Breast epithelium (tissue), 4 donors: Measurements from ENCODE around the gene ZIC5. TPM values are rescaled to one million over a fixed set of nuclear protein-coding genes. Genes with fewer than 3 reads are reported as not detected.

ENCODE experiments used
- DNase-seq, 2 donors: peaks; one replicate each; pipeline ENCODE4 v3.0.0-alpha.2; 2019; ENCODE audit warnings: low spot score in 2 of 2
- H3K27ac ChIP-seq, 2 donors: fragments of 200-600 bp; sonication (generic) in 1 of 2; one replicate each; pipeline ENCODE4 v1.5.1; 2016 to 2019; ENCODE audit warnings: mild to moderate bottlenecking in 1 of 2
- H3K27me3 ChIP-seq, 2 donors: fragments of 200-600 bp; sonication (generic) in 1 of 2; one replicate each; pipeline versions ENCODE4 v1.5.1 to v1.6.0; 2017 to 2019; ENCODE audit warnings: control low read depth in 1 of 2, mild to moderate bottlenecking in 1 of 2
- H3K36me3 ChIP-seq: fragments of 200-600 bp; one replicate; pipeline ENCODE4 v1.5.1; 2019
- H3K4me1 ChIP-seq, 2 donors: fragments of 200-600 bp; sonication (generic); one replicate each; pipeline ENCODE4 v1.5.1; 2016 to 2019; ENCODE audit warnings: control low read depth in 1 of 2
- H3K4me3 ChIP-seq, 3 donors: fragments of 200-600 bp; sonication (generic); 1 replicate in 2 of 3; 2 replicates in 1 of 3; pipeline ENCODE4 v1.5.1; 2016 to 2019; ENCODE audit warnings: mild to moderate bottlenecking in 3 of 3, moderate library complexity in 2 of 3
- H3K9me3 ChIP-seq, 2 donors: fragments of 200-600 bp; sonication (generic) in 1 of 2; one replicate each; pipeline ENCODE4 v1.5.1; 2016 to 2019; ENCODE audit warnings: control low read depth in 1 of 2
- POLR2A ChIP-seq: fragments of 450-650 bp; IDR thresholded peaks from one replicate; pipeline ENCODE4 v1.6.1; 2016; ENCODE audit warnings: antibody characterized with exemption, mild to moderate bottlenecking, moderate library complexity
- POLR2AphosphoS5 ChIP-seq, 3 donors: sonication (generic); formaldehyde crosslinking; IDR thresholded peaks; one replicate each; pipeline ENCODE4 v1.6.1; 2017; ENCODE audit warnings: antibody characterized with exemption in 3 of 3
- intact Hi-C: fragments of 100-400 bp; cut with DNase I; formaldehyde crosslinking; loops from one replicate; pipeline ENCODE4 v1.15.1; 2023; ENCODE audit warnings: low total_unique reads
- total RNA-seq, 3 donors: library from RNA; depleted of rRNA; stranded (reverse); fragments of >200 nt; gene quantifications; one replicate each; pipeline ENCODE4 v1.1.0, GENCODE V29; 2016
- TF ChIP-seq, protein P1 (sequence below), 3 donors: fragments of 450-650 bp; IDR thresholded peaks; one replicate each; pipeline ENCODE4 v1.5.1; 2016 to 2017; ENCODE audit warnings: antibody characterized with exemption in 3 of 3, mild to moderate bottlenecking in 3 of 3, moderate library complexity in 3 of 3

ZIC5 gene
- total RNA-seq, 3 donors from 2014 or later, result not detected

DNA sequence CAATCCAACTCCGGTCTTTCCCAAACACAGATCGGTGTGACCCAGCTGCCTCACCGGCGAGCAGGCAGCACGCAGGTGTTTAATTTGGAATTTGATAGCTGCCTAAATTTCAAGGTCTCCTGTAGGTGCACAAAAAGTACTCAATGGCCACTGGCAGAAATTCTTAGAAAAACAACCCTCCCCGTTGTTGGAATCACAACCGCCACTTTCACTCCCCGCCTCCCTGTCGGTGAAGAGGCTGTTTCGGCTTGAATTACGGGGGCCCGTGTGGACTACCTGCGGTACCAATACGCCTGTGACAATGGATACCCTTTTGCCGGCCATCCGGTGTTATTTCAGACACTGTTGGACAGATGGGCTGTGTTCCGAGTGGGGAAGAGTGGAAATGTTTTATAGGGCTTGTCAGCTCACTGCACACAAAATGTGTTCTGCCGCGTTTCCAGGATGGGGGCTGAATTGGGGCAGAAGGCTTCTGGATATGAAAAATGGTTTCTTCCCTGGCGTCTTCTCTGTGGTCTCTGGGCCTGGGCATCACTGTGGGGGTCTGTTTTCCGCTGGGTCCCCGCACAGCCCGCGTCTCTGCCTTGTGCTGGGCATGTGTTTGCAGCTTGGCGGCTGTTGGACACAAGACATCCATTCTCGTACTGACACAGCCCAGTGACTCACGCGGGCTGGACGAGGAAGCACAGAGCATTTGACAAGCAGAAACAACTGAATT is 45.4 kb downstream of the ZIC5 start:
- Histone ChIP-seq H3K4me3 (peak overlapping the region in 2 of 3 donors; percentile 15 to 51), H3K27ac (no peak overlapping the region), H3K36me3 (no peaks in the 10 kb centered on the region), H3K9me3 (no peaks in the 10 kb centered on the region), H3K4me1 (no peaks in the 10 kb centered on the region), H3K27me3 (peaks cover 0 to 28% of the 10 kb centered on the region in 2 donors)
- intact Hi-C loops, result no loop called here
- TF ChIP-seq POLR2AphosphoS5 (IDR thresholded peaks at IDR 0.05), result no peak
- TF ChIP-seq POLR2A, result no peak
- TF ChIP-seq, protein P1, sequence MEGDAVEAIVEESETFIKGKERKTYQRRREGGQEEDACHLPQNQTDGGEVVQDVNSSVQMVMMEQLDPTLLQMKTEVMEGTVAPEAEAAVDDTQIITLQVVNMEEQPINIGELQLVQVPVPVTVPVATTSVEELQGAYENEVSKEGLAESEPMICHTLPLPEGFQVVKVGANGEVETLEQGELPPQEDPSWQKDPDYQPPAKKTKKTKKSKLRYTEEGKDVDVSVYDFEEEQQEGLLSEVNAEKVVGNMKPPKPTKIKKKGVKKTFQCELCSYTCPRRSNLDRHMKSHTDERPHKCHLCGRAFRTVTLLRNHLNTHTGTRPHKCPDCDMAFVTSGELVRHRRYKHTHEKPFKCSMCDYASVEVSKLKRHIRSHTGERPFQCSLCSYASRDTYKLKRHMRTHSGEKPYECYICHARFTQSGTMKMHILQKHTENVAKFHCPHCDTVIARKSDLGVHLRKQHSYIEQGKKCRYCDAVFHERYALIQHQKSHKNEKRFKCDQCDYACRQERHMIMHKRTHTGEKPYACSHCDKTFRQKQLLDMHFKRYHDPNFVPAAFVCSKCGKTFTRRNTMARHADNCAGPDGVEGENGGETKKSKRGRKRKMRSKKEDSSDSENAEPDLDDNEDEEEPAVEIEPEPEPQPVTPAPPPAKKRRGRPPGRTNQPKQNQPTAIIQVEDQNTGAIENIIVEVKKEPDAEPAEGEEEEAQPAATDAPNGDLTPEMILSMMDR (IDR thresholded peaks at IDR 0.05), result no peak
- DNase-seq, result no peak

DNA sequence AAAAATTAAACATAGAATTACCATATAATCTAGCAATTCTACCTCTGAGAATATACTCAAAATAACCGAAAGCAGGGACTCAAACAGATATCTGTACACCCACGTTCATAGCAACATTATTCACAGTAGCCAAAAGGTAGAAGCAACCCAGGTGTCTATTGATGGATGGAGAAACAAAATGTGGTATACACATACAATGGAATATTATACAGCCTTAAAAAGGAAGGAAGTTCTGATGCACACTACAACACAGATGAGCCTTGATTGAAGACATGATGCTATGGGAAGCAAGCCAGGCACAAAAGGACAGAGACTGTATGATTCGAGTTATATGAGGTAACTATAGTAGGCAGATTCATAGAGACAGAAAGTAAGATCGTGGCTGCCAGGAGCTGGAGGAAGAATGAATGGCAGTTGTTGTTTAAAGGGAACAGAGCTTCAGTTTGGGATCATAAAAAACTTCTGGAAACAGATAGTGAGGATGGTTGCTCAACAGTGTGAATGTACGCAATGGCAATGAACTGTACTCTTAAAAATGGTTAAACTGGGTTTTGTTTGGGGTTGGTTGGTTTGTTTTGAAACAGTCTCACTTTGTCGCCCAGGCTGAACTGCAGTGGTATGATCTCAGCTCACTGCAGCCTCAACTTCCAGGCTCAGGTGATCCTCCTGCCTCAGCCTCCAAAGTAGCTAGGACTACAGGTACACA is 47.5 kb downstream of the ZIC5 start:
- peaks cover 0 to 28% of the 10 kb centered on the region in 2 donors for H3K27me3 ChIP-seq
- H3K9me3 ChIP-seq, result no peaks in the 10 kb centered on the region
- TF ChIP-seq POLR2A (no peak), POLR2AphosphoS5 (IDR thresholded peaks at IDR 0.05) (no peak)
- TF ChIP-seq, protein P1 (IDR thresholded peaks at IDR 0.05), result no peak
- DNase-seq, result no peak
- no peak overlapping the region for H3K4me3 ChIP-seq
- intact Hi-C loops, result no loop called here
- no peak overlapping the region for H3K27ac ChIP-seq
- no peaks in the 10 kb centered on the region for H3K36me3 ChIP-seq
- no peaks in the 10 kb centered on the region for H3K4me1 ChIP-seq

DNA sequence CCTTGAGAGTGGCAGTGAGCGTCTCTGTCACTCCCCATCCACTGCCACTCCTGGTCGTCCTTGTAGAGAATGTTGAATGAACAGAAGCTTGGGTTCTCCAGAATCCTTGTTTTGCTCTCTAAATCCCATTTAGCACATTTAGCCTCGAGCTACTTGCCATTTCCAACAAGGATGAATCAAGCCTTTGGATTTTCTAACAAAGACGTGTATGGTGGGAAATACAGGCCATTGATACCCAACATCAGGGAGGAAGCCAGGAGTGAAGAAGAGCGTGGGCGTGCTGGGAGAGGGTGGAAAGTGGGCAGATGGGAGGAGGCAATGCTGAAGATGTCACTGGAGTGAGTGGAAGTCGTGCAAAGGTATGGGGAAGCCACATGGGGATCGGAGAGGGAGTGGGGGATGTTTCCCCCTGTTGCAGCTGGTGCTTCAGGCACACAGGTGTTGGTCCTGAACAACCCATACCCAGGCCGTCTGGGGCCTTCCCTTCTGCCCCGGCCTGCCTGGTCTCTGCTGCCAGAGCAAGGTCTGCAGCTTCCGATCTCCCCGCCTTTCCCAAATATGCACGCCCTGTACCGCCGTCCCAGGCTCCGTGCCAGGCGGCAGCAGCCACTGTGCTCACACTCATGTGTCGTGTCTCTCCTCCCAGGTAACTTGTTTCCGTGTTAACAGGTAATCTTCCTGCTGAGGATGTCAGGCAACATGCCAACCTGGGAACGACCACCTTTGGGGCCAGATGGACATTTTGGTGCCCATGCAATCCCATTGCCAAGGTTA is 48.7 kb downstream of the ZIC5 start:
- intact Hi-C loops, result no loop called here
- Histone ChIP-seq H3K27me3 (peaks cover 0 to 28% of the 10 kb centered on the region in 2 donors), H3K36me3 (no peaks in the 10 kb centered on the region), H3K27ac (no peak overlapping the region), H3K4me1 (no peaks in the 10 kb centered on the region), H3K9me3 (no peaks in the 10 kb centered on the region), H3K4me3 (no peak overlapping the region)
- TF ChIP-seq POLR2AphosphoS5 (IDR thresholded peaks at IDR 0.05) (no peak), POLR2A (no peak)
- TF ChIP-seq, protein P1 (IDR thresholded peaks at IDR 0.05), result no peak
- no peak for DNase-seq

DNA sequence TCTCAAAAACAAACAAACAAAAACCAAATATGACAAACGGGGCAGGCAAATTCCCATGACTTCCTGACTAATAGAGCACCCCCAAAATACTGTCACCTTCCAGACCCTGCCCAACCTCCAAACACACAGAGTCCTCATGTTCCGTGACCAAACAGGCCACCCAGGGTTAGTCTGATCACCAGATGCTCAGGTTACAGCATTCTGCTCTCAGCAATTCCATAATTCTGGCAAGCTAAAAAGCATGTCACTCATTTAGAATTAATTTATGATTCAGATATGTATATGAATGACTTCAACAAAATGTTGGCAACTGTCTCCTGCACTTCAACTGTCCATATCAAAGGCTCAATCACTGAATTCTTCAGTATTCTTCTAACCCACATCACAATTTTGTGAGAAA is 52.4 kb downstream of the ZIC5 start:
- Histone ChIP-seq H3K27me3 (peaks cover 0 to 17% of the 10 kb centered on the region in 2 donors), H3K36me3 (no peaks in the 10 kb centered on the region), H3K9me3 (no peaks in the 10 kb centered on the region), H3K4me3 (no peak overlapping the region), H3K4me1 (no peaks in the 10 kb centered on the region), H3K27ac (no peak overlapping the region)
- intact Hi-C loops, result no loop called here
- no peak for DNase-seq
- TF ChIP-seq POLR2AphosphoS5 (IDR thresholded peaks at IDR 0.05) (no peak), POLR2A (no peak)
- TF ChIP-seq, protein P1 (IDR thresholded peaks at IDR 0.05), result no peak
